NCI-H748 (cell line): ENCODE results near the gene SPTBN4.

ENCODE experiments used
- DNase-seq: peaks from one replicate; lab custom pipeline; 2025; ENCODE audit not compliant: unreplicated experiment; lab: John Stamatoyannopoulos, UW

The SPTBN4 gene

GRCh38 chr19:40600570-40601133 is 133.9 kb downstream of the SPTBN4 start:
- DNase-seq: no peak

- peak; percentile 67 for DNase-seq
These were observed 134.6 kb downstream of the SPTBN4 start, which contains the start of gene LTBP4 for GRCh38 chr19:40601134-40601974. Gene LTBP4, plus strand, starts transcription at chr19:40601369. Its CDS starts 19 bp downstream, at chr19:40601388.

- DNase-seq: no peak
These were observed 136.2 kb downstream of the SPTBN4 start for GRCh38 chr19:40603071-40603388.

- DNase-seq: peak; percentile 99
These were observed 136.8 kb downstream of the SPTBN4 start for GRCh38 chr19:40603389-40604170.

- no peak for DNase-seq
These were observed 137.4 kb downstream of the SPTBN4 start for GRCh38 chr19:40604171-40604646.

GRCh38 chr19:40604647-40605215 is 137.9 kb downstream of the SPTBN4 start:
- DNase-seq: peak; percentile 50

GRCh38 chr19:40605216-40605971 is 138.6 kb downstream of the SPTBN4 start:
- DNase-seq: peak; percentile 90

GRCh38 chr19:40607311-40608239 is 140.8 kb downstream of the SPTBN4 start:
- peak; percentile 32 for DNase-seq

- no peak for DNase-seq
These were observed 141.4 kb downstream of the SPTBN4 start for GRCh38 chr19:40608240-40608621.

- DNase-seq: no peak
These were observed 142.2 kb downstream of the SPTBN4 start for GRCh38 chr19:40608957-40609356.

GRCh38 chr19:40609561-40610395 is 143.0 kb downstream of the SPTBN4 start:
- no peak for DNase-seq

- no peak for DNase-seq
These were observed 143.7 kb downstream of the SPTBN4 start for GRCh38 chr19:40610396-40611064.

- DNase-seq: no peak
These were observed 144.3 kb downstream of the SPTBN4 start for GRCh38 chr19:40611096-40611495.

GRCh38 chr19:40611900-40612698 is 145.3 kb downstream of the SPTBN4 start:
- DNase-seq: no peak

GRCh38 chr19:40612831-40613689 is 146.3 kb downstream of the SPTBN4 start:
- DNase-seq: peak; percentile 60
